A673 (cell line): ENCODE results near the gene MIEF2. TPM values are rescaled to one million over a fixed set of nuclear protein-coding genes. Genes with fewer than 3 reads are reported as not detected.
A peak's percentile ranks its signal among the peaks of the same experiment; 100 is the strongest.

Source experiments
- BruUV-seq: library from RNA; stranded (reverse); fragments of 400-500 nt; replicated peaks from 2 replicates; lab custom pipeline; 2021; lab: Mats Ljungman, UMichigan
- CTCF ChIA-PET: fragments of 300-600 bp; sonication (Branson Sonifier 250); formaldehyde crosslinking; loops from one replicate; lab custom pipeline; 2022; ENCODE audit warnings: antibody characterized with exemption; lab: Charles Lee
- POLR2A ChIA-PET: fragments of 300-600 bp; sonication (Branson Sonifier 250); formaldehyde crosslinking; loops from one replicate; lab custom pipeline; 2022; ENCODE audit warnings: antibody characterized with exemption; ENCODE audit not compliant: low non-redundant PET; lab: Charles Lee
- DNase-seq: peaks from one replicate; pipeline ENCODE4 v3.0.0-alpha.2; 2015; ENCODE audit warnings: low spot score
- H3K27ac ChIP-seq: fragments of 200-600 bp; sonication (generic); 2 replicates; pipeline ENCODE4 v1.5.1; 2016; ENCODE audit warnings: mixed run types, low read depth, mild to moderate bottlenecking, mixed read lengths, antibody characterized with exemption, low read length; ENCODE audit not compliant: poor library complexity, severe bottlenecking
- H3K27me3 ChIP-seq: fragments of 200-600 bp; sonication (generic); replicated peaks from 2 replicates; pipeline ENCODE4 v1.6.1; 2017; ENCODE audit warnings: mixed run types, low read depth, mild to moderate bottlenecking, mixed read lengths, antibody characterized with exemption, low read length; ENCODE audit not compliant: insufficient read depth, poor library complexity
- H3K36me3 ChIP-seq: fragments of 200-600 bp; sonication (generic); 2 replicates; pipeline ENCODE4 v1.6.1; 2016; ENCODE audit warnings: mixed run types, mild to moderate bottlenecking, mixed read lengths, antibody characterized with exemption, low read length; ENCODE audit not compliant: insufficient read depth, poor library complexity, severe bottlenecking
- H3K4me1 ChIP-seq: fragments of 200-600 bp; sonication (generic); 2 replicates; pipeline ENCODE4 v1.6.1; 2017; ENCODE audit warnings: mixed run types, mild to moderate bottlenecking, mixed read lengths, antibody characterized with exemption, low read length; ENCODE audit not compliant: insufficient read depth, poor library complexity, severe bottlenecking
- H3K4me3 ChIP-seq: fragments of 200-600 bp; sonication (generic); 2 replicates; pipeline ENCODE4 v1.5.1; 2016; ENCODE audit warnings: low read depth, mixed run types, mild to moderate bottlenecking, mixed read lengths, low read length; ENCODE audit not compliant: poor library complexity, severe bottlenecking
- H3K9me3 ChIP-seq: fragments of 200-600 bp; sonication (generic); 2 replicates; pipeline ENCODE4 v1.6.1; 2016; ENCODE audit warnings: mixed run types, low read depth, mild to moderate bottlenecking, mixed read lengths, antibody characterized with exemption, low read length; ENCODE audit not compliant: poor library complexity, severe bottlenecking
- CTCF ChIP-seq: fragments of 300-800, 200-600 bp; sonication (generic); conservative IDR thresholded peaks from 2 replicates; pipeline ENCODE4 v1.5.1; 2017; ENCODE audit warnings: low read depth, mild to moderate bottlenecking, antibody characterized with exemption, low read length, moderate library complexity, mixed read lengths
- EZH2 ChIP-seq: fragments of 200-600 bp; sonication (generic); IDR thresholded peaks from 2 replicates; pipeline ENCODE4 v1.6.1; 2017; ENCODE audit warnings: borderline replicate concordance, low read depth, mild to moderate bottlenecking, mixed read lengths, antibody characterized with exemption, low read length; ENCODE audit not compliant: poor library complexity, severe bottlenecking
- intact Hi-C: fragments of 100-400 bp; cut with micrococcal nuclease; formaldehyde crosslinking; loops from one replicate; pipeline ENCODE4 v1.10.0; 2022; ENCODE audit not compliant: unreplicated experiment
- total RNA-seq: library from RNA; stranded (reverse); gene quantifications from 2 replicates; pipeline ENCODE4 v1.2.3, GENCODE V29; 2021

Gene MIEF2
- total RNA-seq, 1 experiment from 2014 or later = 8.1 TPM

- TF ChIP-seq CTCF = no peak
- no peak for TF ChIP-seq EZH2
- no peak for DNase-seq
- Histone ChIP-seq H3K27ac (peak overlapping the region; percentile 81), H3K4me1 (peaks cover 4% of the 10 kb centered on the region), H3K9me3 (no peaks in the 10 kb centered on the region), H3K36me3 (peaks cover 23% of the 10 kb centered on the region), H3K4me3 (peak overlapping the region; percentile 62), H3K27me3 (no peaks in the 10 kb centered on the region)
- ChIA-PET POLR2A (no interaction called here), CTCF (no interaction called here)
- intact Hi-C loops = no loop called here
- no TSS peak for BruUV-seq
Observed at GRCh38 chr17:18259621-18260331, 686 bp upstream of the MIEF2 start.

- no peaks in the 10 kb centered on the region for H3K9me3 ChIP-seq
- H3K4me3 ChIP-seq = peak overlapping the region; percentile 62
- BruUV-seq = no TSS peak
- peaks cover 18% of the 10 kb centered on the region for H3K36me3 ChIP-seq
- H3K27ac ChIP-seq = peak overlapping the region; percentile 81
- CTCF ChIA-PET = no interaction called here
- H3K27me3 ChIP-seq = no peaks in the 10 kb centered on the region
- H3K4me1 ChIP-seq = peaks cover 4% of the 10 kb centered on the region
- TF ChIP-seq EZH2 = no peak
- no peak for TF ChIP-seq CTCF
- POLR2A ChIA-PET = no interaction called here
- intact Hi-C loops = no loop called here
- DNase-seq = no peak
Observed at GRCh38 chr17:18261146-18261515, 669 bp downstream of the MIEF2 start.

- TF ChIP-seq CTCF = no peak
- no peak for TF ChIP-seq EZH2
- no TSS peak for BruUV-seq
- H3K36me3 ChIP-seq = peaks cover 18% of the 10 kb centered on the region
- no peaks in the 10 kb centered on the region for H3K9me3 ChIP-seq
- no peak overlapping the region for H3K27ac ChIP-seq
- peak overlapping the region; percentile 62 for H3K4me3 ChIP-seq
- DNase-seq = no peak
- H3K27me3 ChIP-seq = no peaks in the 10 kb centered on the region
- intact Hi-C loops = no loop called here
- ChIA-PET CTCF (no interaction called here), POLR2A (no interaction called here)
- peaks cover 4% of the 10 kb centered on the region for H3K4me1 ChIP-seq
Observed at GRCh38 chr17:18261659-18262058, 1.2 kb downstream of the MIEF2 start.
